ENCODE results near the gene MYL11. TPM values are rescaled to one million over a fixed set of nuclear protein-coding genes. Genes with fewer than 3 reads are reported as not detected.

The MYL11 gene
- total RNA-seq, 4 donors from 2014 or later, result not detected

- ATAC-seq (ENCODE audit: low FRiP score), result no peak
- no peak for DNase-seq (ENCODE audit: low spot score)
- no peak for TF ChIP-seq CTCF (IDR thresholded peaks at IDR 0.05)
Measured at GRCh38 chr16:30399435-30400186, 25.0 kb downstream of the MYL11 start.

- TF ChIP-seq CTCF (IDR thresholded peaks at IDR 0.05), result no peak
- ATAC-seq (ENCODE audit: low FRiP score) (no peak), DNase-seq (ENCODE audit: low spot score) (no peak)
Measured at GRCh38 chr16:30401768-30402425, 27.3 kb downstream of the MYL11 start.

- no peak for TF ChIP-seq CTCF (IDR thresholded peaks at IDR 0.05)
- no peak for DNase-seq (ENCODE audit: low spot score)
- no peak for ATAC-seq (ENCODE audit: low FRiP score)
Measured at GRCh38 chr16:30406795-30407101, 32.1 kb downstream of the MYL11 start.

- ATAC-seq (ENCODE audit: low FRiP score), result peak; percentile 94
- DNase-seq (ENCODE audit: low spot score), result peak; percentile 86
- no peak for TF ChIP-seq CTCF (IDR thresholded peaks at IDR 0.05)
Measured at GRCh38 chr16:30407102-30407803, 32.7 kb downstream of the MYL11 start, which contains the start of gene ZNF771. ZNF771 (plus strand) TSS chr16:30407606; CDS start chr16:30408054, 448 bp downstream.

GRCh38 chr16:30407804-30408534, 33.4 kb downstream of the MYL11 start:
- DNase-seq (ENCODE audit: low spot score) (no peak), ATAC-seq (ENCODE audit: low FRiP score) (no peak)
- no peak for TF ChIP-seq CTCF (IDR thresholded peaks at IDR 0.05)

- peak in 2 of 3 donors; percentile 10 to 82 for TF ChIP-seq CTCF (IDR thresholded peaks at IDR 0.05)
- peak; percentile 95 for DNase-seq (ENCODE audit: low spot score)
- ATAC-seq (ENCODE audit: low FRiP score), result peak; percentile 71
Measured at GRCh38 chr16:30409125-30410060, 34.8 kb downstream of the MYL11 start.

Data from omental fat pad (tissue), 4 donors.